T-helper 2 cell treated with Interferon-gamma antibody and Interleukin-4, amounts not matched to agents 100 ng/mL and 5 ng/mL, for 36 hours (primary cell): ENCODE results near the gene SLC39A10. TPM values are rescaled to one million over a fixed set of nuclear protein-coding genes. Genes with fewer than 3 reads are reported as not detected.
"Not testable (repeated sequence)": the region's sequence is repeated elsewhere in the genome, so short reads cannot be mapped to it uniquely, and the experiment has no call there.

Source experiments
- intact Hi-C: fragments of 100-400 bp; cut with micrococcal nuclease; formaldehyde crosslinking; loops from one replicate; pipeline ENCODE4 v1.15.1; 2023
- total RNA-seq: library from RNA; stranded (reverse); gene quantifications from 2 replicates; pipeline ENCODE4 v1.2.3, GENCODE V29; 2022

The SLC39A10 gene
- total RNA-seq: 47.1 and 53.6 TPM in 2 replicates

- intact Hi-C loops: loop anchor here (1.0 to 5.0 kb wide), 6 partner anchors 62 to 1795 kb away; partner anchors contain the start of genes COQ10B and STK17B
Measured at GRCh38 chr2:195656859-195657633, at the start of gene SLC39A10. TSS of gene SLC39A10 (plus strand) at chr2:195657226. CDS start at chr2:195680043, 22,817 bp downstream.

- intact Hi-C loops: no loop called here
Measured at GRCh38 chr2:195608768-195609454, 48.1 kb upstream of the SLC39A10 start.

DNA sequence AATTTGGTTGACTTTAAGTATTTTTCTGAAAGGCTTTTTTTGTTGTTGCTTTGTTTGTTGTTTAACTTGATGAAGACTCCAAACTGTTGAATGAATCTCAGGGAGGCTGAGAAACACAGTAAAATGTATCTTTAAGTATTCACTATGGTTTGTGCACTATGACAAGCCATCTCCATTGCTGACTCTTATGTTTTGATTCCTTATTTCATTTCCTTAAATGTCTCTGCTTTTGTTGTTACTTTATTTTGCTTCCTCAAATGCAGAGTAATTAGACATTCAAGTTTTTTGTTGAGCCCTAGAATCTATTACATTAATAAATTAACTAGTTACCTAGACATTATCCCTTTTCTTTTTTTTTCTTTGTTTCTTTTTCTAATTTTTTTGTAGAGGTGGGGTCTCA lies 46.3 kb upstream of the SLC39A10 start:
- intact Hi-C loops: no loop called here

DNA sequence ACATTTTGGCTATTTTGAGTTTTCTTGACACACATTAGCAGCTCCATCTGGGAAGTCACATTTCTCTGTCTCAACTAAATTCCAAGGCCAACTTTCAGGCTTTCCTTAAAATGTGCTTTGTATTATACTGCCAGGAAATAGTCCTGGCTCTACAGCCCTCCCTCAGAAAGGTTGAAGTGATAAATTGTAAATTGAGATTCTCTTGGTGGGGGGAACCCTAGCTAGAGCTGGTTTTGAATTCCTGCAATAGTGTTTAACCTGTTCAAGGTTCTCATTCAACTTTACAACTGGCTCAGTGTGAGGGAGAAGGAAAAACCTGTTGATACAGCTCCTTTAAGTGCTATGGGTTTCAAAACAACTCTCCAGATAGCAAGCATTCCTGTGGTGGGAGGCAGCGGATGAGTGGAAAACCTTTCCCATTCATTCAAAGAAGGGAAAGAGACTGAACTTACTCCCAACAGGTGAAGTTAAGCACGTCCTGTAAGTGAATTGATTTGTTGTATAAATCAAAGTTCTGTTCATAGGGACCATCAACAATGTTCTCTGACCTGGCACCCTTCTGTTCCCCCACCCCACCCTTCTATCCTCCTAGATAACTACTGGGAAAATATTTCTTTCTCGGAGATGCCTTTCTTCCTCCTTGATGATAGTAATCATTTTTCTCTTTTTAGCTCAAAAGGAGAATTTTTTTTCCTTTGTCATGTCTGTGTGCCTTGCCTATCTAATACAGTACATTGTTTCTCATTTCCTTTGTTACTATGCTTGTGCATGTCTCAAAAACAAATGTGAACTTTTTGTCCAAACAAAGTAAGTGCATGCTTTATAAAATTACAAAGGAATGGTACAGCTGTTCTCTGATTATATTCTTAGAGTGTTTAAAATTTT lies 44.2 kb upstream of the SLC39A10 start:
- intact Hi-C loops: no loop called here

DNA sequence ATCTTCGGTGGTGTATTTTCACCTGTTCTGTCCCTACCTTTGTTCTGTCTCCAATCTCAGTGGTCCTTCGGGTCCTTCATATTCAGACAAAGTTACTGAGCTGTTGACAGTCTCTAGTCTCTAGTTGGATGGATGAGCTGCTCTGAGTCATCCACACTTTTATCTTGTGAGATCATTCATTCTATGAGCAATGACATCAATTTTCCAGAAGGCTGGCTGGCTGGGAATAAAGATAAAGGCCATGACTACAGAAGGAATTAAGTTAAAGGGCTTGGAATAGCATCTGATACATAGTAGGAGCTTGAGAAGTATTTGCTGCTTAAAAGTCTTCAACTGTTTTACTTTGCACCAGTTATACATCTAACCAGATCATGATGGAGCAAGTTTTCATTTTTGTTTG lies 43.1 kb upstream of the SLC39A10 start:
- intact Hi-C loops: no loop called here

DNA sequence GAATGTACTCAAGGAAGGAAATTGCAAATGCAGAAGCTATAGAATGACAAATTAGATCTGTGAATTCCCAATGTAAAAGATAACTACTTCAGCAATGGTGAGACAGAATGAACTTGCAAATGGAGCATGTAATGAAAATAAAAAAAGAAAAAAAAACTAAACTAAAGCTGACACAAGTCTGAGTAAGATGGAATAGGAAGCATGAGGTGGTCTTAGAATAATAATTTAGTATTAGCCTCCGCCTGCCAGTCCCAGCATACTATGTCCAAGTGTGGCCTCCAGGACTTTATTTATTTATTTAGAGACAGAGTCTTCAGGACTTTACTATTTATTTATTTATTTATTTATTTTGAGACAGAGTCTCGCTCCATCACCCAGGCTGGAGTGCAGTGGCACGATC lies 37.4 kb upstream of the SLC39A10 start:
- intact Hi-C loops: no loop called here

- intact Hi-C loops: no loop called here
Measured at GRCh38 chr2:195620501-195620900, 36.5 kb upstream of the SLC39A10 start.

- intact Hi-C loops: no loop called here
Measured at GRCh38 chr2:195622966-195623365, 34.1 kb upstream of the SLC39A10 start.

DNA sequence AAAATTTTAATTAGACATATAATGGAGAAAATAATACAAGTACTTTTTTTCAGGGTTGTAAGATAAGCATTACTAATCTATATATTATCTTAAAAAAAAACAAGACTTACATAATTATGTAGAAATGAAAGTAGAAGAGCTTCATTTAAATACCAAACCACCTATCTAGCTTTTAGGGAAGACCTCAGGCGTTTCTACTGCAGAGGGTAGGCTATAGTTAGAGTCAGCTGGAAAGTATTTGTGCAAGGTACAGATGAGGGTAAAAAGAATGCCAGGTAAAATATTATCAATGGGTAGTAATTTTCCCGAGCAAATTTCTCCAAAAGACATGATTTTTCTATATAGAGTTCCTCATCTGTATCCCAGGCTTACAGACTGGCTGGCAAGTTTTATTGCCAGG lies 30.5 kb upstream of the SLC39A10 start:
- intact Hi-C loops: no loop called here

DNA sequence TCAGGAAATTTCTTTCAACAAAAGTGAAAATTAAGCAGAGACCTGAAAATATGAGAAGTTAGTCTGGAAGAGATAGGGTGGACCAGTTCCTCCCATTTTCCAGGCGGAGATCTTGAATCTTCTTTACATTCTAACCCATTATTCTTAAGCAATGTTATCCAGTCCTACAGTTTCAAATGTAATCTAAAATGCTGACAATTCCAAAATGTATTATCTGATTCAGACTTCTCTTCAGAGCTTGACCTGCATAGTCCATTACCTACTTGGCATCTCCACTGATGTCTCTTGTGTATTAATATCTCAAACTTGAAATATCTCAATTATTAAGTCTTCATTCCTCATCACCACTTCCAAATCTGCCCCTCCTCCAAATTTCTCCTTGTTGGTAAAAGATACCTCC lies 28.4 kb upstream of the SLC39A10 start:
- intact Hi-C loops: no loop called here

- intact Hi-C loops: no loop called here
Measured at GRCh38 chr2:195632856-195633572, 24.0 kb upstream of the SLC39A10 start.

- intact Hi-C loops: no loop called here
Measured at GRCh38 chr2:195633573-195633870, 23.5 kb upstream of the SLC39A10 start.

GRCh38 chr2:195633974-195634373 lies 23.1 kb upstream of the SLC39A10 start:
- intact Hi-C loops: no loop called here

DNA sequence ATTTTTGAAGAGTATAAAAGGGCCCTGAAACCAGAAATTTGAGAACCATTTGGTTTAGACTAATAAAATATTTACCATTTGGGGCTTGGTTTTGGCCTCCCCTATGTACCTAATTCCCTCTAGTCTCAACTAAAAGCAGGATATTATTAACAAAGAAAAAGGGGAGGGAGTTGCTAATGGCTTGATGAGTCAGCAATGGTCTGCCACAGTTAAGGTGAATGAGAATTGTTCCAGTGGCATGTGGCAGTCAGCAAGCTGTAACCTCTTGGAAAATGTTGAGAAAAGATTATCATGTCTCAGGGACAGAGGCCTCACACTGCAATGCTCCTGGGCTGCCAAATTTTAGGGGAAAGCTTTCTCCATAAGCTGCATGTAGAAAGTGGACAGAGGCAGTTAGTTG lies 20.1 kb upstream of the SLC39A10 start:
- intact Hi-C loops: no loop called here

DNA sequence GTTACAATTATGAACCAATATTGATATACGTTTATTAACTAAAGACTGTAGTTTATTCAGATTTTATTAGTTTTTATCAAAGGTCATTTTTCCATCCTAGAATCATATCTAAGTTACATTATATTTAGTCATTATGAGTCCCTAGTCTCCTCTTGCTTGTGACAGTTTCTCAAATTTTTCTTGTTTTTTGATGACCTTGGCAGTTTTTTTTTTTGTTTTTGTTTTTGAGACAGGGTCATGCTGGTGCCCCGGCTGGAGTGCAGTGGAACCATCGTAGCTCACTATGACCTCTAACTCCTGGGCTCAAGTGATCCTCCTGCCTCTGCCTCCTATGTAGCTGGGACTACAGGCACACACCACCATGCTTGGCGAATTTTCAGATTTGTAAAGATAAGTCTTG lies 18.3 kb upstream of the SLC39A10 start:
- intact Hi-C loops: no loop called here

- intact Hi-C loops: no loop called here
Measured at GRCh38 chr2:195639238-195639858, 17.7 kb upstream of the SLC39A10 start.

DNA sequence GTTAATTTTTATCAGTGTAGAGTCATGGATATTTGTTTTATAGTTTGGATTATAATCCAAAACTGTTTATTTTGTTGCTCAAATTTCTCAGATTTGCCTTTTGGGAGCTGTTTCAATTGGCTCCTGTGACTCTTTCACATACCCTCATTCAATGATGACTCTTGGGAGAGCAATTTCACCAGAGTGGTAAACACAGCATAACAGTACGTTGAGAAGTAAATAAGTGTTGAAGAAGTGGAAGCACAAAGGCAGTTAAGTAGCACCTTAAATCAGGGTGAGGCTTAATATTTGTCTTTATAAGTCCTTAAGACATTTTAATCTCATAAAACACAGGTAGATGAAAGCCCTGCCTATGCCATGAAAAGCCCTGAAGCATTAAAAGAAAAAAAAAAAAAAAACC lies 17.1 kb upstream of the SLC39A10 start:
- intact Hi-C loops: no loop called here

- intact Hi-C loops: no loop called here
Measured at GRCh38 chr2:195642027-195642678, 14.9 kb upstream of the SLC39A10 start.

GRCh38 chr2:195642679-195643068 lies 14.4 kb upstream of the SLC39A10 start:
- intact Hi-C loops: no loop called here

GRCh38 chr2:195644708-195645107 lies 12.3 kb upstream of the SLC39A10 start:
- intact Hi-C loops: not testable (repeated sequence)
